CD4-positive, alpha-beta T cell treated with Interleukin-17A for 1 hour (primary cell): ENCODE results near the gene LZIC.
"Not testable (repeated sequence)": the region's sequence is repeated elsewhere in the genome, so short reads cannot be mapped to it uniquely, and the experiment has no call there.

ENCODE experiments used
- DNase-seq: peaks from one replicate; pipeline ENCODE4 v3.0.0-alpha.2; 2020

LZIC gene

GRCh38 chr1:9942939-9943788 is at the start of gene LZIC, which contains the start of gene NMNAT1:
LZIC (minus strand) TSS chr1:9943391; CDS start chr1:9936619, 6,772 bp downstream.
NMNAT1 (plus strand) TSS chr1:9943475; CDS start chr1:9972074, 28,599 bp downstream.
- peak; percentile 93 for DNase-seq

GRCh38 chr1:9992910-9993309 is 49.7 kb upstream of the LZIC start:
- DNase-seq: no peak

GRCh38 chr1:9990944-9991343 is 47.8 kb upstream of the LZIC start:
- no peak for DNase-seq

- no peak for DNase-seq
These were observed 46.6 kb upstream of the LZIC start for GRCh38 chr1:9989773-9990172.

- no peak for DNase-seq
These were observed 41.8 kb upstream of the LZIC start for GRCh38 chr1:9985001-9985400.

- no peak for DNase-seq
These were observed 41.1 kb upstream of the LZIC start for GRCh38 chr1:9984253-9984652.

GRCh38 chr1:9960706-9961562 is 17.7 kb upstream of the LZIC start:
- DNase-seq: no peak

- DNase-seq: no peak
These were observed 16.8 kb upstream of the LZIC start for GRCh38 chr1:9960011-9960410.

GRCh38 chr1:9957726-9958125 is 14.5 kb upstream of the LZIC start:
- no peak for DNase-seq

GRCh38 chr1:9946315-9946714 is 3.1 kb upstream of the LZIC start:
- DNase-seq: no peak

GRCh38 chr1:9942399-9942938 is 722 bp downstream of the LZIC start:
- DNase-seq: peak; percentile 57

GRCh38 chr1:9929431-9930385 is 13.5 kb downstream of the LZIC start:
- DNase-seq: no peak

- no peak for DNase-seq
These were observed 15.9 kb downstream of the LZIC start for GRCh38 chr1:9927259-9927658.

GRCh38 chr1:9922342-9922741 is 20.8 kb downstream of the LZIC start:
- DNase-seq: no peak

- no peak for DNase-seq
These were observed 22.6 kb downstream of the LZIC start for GRCh38 chr1:9920606-9921005.

GRCh38 chr1:9917901-9918300 is 25.3 kb downstream of the LZIC start:
- no peak for DNase-seq

- DNase-seq: not testable (repeated sequence)
These were observed 25.7 kb downstream of the LZIC start for GRCh38 chr1:9917495-9917894.

- DNase-seq: no peak
These were observed 26.7 kb downstream of the LZIC start for GRCh38 chr1:9916452-9916851.

- DNase-seq: no peak
These were observed 28.6 kb downstream of the LZIC start for GRCh38 chr1:9914610-9914937.

GRCh38 chr1:9912264-9912936 is 30.8 kb downstream of the LZIC start:
- DNase-seq: no peak

GRCh38 chr1:9910423-9911178 is 32.6 kb downstream of the LZIC start:
- DNase-seq: peak; percentile 100
